GM12874 (cell line): Measurements from ENCODE around the gene SUSD6.
A peak's percentile ranks its signal among the peaks of the same experiment; 100 is the strongest.

Source experiments
- TF ChIP-seq, protein P1 (sequence below): IDR thresholded peaks from 2 replicates; pipeline ENCODE4 v1.5.1; 2011; ENCODE audit warnings: low read depth, mild to moderate bottlenecking, control low read depth, low read length, moderate library complexity; ENCODE audit not compliant: insufficient read depth

SUSD6 gene

DNA sequence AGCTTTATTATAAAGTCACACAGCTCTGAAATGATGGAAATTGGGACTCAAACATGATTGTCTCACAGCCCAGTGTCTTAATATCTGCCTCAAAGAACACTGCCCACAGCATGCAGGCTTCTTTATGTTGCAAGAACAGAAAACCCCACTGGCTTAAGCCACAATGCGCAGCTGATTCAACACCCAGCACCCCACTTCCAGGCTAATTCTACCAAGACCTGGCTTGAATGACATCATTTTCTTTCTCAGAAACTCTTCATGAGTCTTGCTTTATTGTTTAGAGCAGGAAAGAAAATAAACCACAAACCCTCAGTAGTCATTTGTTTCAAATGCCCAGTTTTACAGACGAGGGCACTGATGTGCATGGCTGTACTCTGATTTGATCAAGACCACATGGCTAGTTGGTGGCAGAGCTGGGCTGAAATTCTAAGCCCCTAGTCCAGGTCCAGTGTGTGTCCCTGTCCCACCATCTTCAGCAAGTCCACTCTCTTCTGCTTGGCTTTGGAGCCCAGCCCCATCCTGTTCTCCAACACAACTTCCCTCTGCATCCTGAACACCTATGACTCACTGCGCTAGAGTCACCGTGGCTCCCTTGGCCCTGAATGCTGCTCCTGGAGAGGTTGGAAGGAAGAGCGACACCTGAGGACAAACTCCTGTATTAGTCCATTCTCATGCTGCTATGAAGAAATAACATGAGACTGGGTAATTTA, 105.2 kb downstream of the SUSD6 start:
- TF ChIP-seq, protein P1, sequence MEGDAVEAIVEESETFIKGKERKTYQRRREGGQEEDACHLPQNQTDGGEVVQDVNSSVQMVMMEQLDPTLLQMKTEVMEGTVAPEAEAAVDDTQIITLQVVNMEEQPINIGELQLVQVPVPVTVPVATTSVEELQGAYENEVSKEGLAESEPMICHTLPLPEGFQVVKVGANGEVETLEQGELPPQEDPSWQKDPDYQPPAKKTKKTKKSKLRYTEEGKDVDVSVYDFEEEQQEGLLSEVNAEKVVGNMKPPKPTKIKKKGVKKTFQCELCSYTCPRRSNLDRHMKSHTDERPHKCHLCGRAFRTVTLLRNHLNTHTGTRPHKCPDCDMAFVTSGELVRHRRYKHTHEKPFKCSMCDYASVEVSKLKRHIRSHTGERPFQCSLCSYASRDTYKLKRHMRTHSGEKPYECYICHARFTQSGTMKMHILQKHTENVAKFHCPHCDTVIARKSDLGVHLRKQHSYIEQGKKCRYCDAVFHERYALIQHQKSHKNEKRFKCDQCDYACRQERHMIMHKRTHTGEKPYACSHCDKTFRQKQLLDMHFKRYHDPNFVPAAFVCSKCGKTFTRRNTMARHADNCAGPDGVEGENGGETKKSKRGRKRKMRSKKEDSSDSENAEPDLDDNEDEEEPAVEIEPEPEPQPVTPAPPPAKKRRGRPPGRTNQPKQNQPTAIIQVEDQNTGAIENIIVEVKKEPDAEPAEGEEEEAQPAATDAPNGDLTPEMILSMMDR: no peak

DNA sequence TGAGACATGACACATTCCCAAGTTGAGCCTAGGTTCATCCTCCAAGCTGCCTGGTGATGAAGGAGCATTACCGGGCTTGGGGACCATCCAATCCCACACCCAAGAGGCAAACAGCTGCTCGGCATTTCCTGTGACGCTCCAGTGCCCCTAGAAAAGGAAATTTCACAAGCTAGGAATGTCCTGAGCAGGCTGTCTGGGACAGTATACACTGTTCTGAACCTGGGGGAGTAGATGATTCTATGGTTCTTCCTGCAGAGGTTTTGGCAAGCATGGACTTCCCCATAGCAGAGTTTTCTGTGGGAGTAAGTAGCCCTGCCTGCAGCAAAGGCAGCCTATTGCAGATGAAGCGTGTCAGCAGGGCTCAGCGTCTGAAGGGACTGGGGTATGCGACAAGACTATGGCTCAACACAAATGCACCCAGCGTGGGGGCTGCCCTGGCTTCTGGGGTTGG, 108.1 kb downstream of the SUSD6 start:
- TF ChIP-seq, protein P1: no peak

DNA sequence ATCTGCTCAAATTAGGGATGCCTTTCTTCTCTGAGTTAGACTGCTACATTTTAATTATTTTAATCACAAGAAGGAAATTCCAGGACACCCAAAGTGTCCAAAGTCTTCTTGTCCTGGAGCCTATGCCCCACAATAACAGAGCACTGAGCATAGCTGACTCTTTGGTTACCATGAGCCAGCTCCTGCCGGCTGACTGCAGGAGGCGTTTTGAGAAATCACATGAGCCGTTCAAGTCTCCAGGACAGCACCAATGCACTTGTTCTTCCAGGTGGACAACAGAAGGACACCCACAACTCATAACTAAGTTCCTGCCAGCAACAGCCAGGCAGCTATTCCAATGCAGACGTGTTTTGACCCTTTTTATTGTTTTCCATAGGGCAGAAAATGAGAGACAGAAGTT, 109.5 kb downstream of the SUSD6 start:
- TF ChIP-seq, protein P1: no peak

DNA sequence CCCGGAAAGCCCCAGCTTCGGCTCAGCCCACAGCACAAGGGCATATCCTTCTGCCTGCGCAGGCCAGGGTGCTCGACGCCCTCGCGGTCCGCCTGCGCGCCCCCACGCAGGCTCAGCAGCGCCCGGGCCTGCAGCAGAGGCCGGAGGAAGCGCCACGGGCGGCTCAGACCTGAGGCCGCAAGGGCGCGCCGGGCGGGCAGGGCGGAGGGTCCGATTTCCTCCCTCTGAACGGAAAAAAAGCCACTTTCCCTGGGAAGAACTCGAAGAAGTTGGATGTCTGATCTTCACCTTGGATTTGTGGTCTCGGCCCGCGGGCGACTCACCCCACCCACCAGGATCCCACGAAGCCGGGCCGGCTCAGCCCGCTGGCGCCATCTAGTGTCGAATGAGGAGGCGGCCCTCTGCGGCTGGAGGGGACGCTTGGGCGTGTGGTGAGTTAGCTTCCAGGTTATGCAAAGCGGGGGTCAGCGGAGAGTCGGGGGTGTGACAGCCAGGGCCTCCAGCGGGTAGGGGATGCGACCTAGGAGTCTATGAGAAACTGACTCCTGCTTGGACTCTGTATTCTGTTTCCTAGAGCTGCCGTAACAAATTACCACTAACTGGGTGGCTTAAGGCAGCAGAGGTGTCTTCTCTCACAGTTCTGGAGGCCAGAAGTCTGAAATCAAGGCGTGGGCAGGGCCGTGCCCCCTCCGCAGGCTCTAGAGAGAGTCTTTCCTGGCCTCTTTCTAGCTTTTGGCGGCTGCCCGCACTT, 115.5 kb downstream of the SUSD6 start:
- TF ChIP-seq, protein P1: peak; percentile 94

DNA sequence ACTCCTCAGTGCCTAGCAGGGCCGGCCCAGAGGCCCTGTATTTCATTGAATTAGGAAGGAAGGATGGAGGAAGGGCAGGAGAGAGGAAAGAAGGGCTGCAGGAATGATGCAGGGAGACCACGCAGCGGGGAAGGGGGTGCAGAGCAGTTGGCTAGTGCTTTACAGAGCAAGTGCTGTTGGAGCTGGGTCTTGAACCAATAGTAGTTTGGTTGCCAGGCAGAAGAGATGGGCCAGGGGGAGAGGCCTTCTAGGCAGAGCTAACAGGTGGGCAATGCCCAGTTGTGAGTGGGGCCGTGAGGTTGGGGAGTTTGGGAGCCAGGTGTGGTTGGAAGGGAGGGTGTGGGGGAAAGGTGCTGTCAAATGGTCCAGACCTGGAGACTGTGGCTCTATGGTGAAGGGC, 116.5 kb downstream of the SUSD6 start:
- TF ChIP-seq, protein P1: no peak

DNA sequence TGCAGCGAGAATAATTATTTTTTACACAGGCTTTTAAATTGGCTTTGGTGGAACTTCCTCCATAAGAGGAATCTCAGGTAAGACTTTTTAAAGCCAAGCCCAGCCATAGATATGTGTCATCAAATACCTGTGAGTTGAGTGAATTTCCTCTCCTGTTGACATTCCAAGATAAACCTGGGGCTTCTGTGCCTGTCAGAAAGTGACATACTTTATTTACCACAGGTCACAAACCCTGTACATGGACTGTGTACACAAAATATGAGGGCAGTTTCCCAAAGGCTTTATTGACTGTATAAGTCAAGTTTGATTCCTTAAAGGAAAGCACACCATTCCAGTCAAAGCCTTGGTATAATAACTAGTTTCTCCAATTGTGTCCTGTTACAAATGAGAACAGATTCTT, 129.7 kb downstream of the SUSD6 start:
- TF ChIP-seq, protein P1: no peak

DNA sequence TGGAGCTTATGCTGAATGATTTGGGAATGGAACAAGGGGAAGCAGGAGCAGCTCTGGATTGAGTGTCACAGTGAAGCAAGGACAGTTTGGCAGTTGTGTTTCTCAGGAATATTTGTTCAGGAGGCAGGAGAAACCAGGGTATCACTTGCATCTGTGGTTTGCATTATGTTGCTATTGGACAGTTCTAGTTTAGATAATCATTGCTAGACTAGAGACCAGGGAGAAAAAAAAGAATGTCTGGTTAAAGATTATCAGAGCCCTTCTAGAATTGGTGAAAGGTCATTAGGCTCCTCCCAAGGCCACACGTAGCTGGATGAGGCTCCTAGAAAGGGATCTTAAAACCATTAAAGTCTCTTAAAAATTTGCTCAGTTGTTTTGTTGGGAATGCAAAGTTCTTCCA, 138.6 kb downstream of the SUSD6 start:
- TF ChIP-seq, protein P1: no peak
